HG03565 (cell line): ENCODE measurements around the gene CDH13.

Source experiments
- ATAC-seq: cut with Tn5 transposase; IDR thresholded peaks from one replicate; pipeline ENCODE4 v1.9.1; 2021; ENCODE audit warnings: mild to moderate bottlenecking, moderate library complexity; ENCODE audit not compliant: unreplicated experiment

CDH13 gene

DNA sequence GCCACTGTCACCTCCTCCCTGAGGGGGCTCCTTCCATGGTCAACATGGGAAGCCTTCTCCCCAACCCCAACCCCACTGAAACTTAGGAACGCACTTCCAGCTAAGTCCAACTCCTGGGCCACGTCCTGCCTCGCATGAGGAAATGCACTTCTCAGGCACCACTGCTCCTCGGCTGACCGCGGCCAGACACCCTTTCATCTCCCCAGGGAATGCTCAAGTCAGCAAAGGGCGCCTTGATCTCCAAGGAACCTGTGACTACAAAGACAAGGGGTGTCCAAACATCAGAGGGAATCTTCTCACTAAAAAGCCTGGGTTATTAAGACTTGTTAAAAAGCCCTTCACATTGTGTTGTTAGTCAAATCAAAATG, 1056.1 kb downstream of the CDH13 start:
- ATAC-seq = no peak

DNA sequence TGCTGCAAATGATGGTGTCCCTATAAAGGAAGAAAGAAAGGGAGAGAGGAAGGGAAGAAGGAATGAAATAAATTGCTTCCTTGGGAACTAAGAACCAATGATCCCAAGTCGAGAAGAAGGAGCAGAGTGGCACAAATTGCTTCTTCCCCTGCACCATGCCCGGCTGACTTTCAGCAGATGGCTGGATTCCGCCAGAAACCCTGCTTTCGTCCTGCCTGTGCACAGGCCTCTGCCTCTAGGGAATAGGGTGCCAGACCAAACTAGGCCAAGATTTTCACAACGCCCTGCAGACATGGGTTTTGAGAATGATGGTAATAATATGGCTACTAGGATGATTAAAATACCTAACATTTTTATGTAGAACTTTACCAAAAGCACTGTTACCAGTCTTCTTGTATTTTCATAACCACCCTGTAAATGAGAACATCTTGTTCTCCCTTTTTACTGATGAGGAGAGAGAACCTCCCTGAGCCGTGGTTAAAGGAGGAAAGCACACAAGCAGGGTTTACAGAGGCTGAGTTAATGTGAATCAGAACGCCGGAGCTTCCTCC, 1058.9 kb downstream of the CDH13 start:
- no peak for ATAC-seq

DNA sequence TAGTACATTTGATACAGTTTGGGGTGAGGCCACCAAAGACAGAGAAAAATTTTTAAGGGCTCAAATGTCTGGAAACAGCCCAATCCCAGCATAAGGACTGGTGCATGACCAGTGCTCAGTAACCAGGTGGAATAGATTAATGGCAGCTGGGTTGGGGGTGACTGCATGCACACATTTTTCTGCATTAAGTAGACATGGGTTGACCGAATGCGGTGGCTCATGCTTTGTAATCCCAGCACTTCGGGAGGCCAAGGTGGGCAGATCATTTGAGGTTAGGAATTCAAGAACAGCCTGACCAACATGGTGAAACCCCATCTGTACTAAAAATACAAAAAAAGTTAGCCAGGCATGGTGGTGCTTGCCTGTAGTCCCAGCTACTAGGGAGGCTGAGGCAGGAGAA, 1060.0 kb downstream of the CDH13 start:
- no peak for ATAC-seq

DNA sequence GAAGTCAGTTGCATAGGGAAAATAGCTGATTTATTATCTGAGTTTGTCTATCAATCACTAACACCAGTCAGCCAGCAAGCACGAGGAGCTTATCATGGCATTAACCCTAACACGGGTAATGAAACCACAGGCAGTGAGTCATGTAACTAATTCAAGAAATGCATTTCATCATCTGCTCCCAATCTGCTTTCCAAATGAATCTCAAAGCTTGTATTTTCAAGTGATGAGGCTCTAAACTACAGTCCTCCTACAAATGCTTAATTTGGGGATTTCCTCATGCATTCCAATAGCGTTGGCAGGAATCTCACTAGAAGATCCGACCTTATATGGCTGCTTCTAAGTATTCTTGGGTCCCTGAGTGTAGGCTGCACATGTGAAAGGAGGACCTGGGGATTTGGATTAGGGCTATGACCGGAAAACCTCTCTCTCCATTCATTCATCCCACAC, 1062.6 kb downstream of the CDH13 start:
- ATAC-seq = peak; percentile 69

DNA sequence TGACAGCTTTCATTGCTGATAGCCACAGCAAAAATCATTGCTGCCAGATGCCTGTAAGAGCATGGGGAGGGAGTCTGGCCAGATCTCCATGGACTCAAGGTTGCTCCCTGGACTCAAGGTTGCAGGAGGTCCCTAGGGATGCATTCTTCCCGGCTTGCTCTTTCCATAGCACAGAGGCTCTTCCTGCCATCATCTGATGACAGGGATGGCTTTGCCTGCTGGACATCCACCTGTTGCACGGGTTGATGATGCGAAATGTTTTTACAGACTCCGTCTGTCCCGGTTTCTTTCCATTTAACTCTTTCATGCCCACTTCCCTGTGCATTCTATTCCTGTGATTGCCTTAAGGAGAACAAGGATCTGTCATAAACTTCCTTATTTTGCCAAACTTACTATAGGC, 1065.5 kb downstream of the CDH13 start:
- ATAC-seq = no peak

DNA sequence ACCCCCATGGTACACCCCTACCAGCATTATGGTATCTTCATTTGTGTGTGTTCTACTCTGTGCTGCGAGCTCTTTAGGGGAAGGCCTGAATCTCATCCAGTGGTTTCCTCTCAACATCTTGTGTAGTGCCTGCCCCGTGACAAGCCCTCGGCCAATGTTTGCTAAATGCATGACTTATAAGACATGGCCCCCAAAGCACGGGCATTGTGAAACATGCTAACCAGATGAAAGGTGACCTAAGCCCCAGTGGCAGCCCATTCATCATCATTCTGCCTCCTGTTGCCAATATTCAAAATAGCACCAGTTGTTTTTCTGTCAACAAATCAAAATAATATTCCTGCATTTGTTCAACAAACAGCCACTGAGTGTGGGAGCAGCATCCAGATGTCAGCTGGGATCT, 1072.2 kb downstream of the CDH13 start:
- ATAC-seq = no peak

DNA sequence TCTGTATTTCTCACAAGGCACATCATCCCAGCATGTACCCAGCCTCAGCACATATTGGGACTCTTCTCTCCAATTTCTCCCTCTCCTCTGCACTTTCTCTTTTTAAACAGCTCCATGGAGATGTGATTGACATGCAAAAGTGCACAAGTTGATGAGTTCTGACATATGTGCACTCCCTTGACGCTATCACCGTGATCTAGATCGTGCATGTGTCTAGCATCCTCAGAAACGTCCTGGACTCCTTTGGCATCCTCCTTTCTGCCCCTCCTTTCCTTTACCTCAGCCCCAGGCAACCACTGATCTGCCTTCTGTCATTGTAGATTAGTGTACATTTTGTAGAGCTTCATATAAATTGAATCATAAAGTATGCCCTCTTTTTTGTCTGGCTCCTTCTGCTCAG, 1073.0 kb downstream of the CDH13 start:
- no peak for ATAC-seq

DNA sequence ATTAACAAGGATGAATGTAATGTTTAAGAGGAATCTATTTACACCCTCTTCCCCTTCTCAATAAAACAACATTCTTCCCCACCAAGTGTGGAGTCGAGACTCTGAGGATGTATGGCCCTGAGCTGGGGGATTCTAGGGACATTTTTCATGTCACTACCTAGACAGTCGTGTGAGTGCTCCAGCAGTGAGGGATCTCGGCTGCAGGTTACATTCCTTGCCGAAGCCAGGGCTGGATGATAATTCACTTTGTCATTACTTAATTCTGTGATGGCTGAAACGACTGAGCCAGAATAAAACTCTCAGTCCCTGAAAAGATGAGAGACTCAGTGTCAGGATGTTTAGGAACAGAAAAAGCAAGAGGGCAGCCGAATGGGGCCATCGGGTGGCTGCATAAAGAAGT, 1074.1 kb downstream of the CDH13 start:
- no peak for ATAC-seq

DNA sequence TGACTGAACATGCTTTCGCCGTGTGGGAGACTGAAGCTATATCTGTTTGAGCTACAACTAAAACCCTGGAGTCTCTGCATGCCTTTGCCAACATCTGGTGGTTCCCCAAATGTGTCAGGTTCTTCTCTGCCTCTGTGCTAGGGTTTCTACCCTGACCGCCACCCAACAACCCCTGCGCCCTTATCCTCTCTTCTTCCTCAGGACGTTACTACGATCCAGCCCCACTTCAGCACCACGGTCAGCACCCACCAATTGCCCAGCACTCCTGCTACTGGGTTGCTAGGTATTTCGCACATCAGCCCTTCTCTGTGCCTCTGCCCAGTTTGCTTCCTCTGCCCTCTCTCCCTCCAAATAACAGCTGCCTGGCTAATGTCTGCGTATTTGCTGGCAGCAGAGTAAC, 1074.7 kb downstream of the CDH13 start:
- no peak for ATAC-seq

DNA sequence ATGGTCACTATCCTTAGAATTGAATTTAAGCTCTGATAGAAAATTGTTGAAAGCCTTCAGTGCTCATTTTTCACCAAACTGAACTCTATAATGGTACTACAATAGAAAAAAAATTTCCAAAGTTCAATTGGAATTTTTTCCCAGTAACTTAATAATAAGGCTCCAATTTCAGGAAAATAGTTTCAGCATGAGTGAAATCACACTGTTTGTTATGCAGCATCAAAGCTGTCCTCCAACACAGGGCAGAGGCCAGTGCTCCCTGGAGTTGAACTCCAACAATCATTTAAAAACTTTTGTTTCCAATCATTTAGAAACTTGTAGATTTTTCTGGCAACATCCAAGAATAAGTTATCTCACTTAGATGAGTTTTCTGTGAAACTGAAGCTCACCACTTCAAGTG, 1077.9 kb downstream of the CDH13 start:
- no peak for ATAC-seq

DNA sequence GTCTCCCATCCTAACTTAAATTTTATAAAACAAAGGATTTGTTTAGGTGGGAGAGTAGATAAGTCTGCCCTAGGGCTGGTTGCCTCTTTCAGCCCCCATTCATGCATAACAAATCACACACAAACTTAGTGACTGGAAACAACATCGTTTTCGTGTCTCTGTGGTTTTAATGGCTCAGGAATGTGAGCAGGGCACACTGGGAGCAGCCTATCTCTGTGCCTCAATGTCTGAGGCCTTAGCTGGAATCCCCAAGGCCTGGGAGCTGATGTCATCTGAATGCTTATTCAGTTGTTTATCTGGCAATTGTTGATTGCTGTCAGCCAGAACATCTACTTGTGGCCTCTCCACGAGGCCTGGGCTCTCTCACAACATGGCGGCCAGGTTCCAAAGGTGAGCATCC, 1079.1 kb downstream of the CDH13 start:
- no peak for ATAC-seq

DNA sequence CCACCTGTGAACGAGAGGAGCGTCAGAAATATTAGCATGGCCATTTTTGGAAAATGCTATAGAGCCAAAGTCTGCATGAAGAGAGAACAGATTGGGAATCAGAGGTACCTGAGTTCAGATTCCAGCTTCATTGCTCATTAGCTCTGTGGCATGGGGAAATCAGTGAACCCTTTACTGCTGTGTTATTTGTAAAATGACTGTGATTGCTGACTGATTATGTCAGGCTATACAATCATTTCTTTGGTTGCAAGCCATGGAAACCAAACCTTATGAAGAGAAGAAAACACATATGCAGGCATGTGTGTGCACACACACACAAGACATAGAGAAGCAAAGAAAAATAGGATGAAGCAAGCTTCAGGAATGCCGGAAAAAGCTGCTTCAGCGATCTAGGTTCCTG, 1079.6 kb downstream of the CDH13 start:
- ATAC-seq = no peak

DNA sequence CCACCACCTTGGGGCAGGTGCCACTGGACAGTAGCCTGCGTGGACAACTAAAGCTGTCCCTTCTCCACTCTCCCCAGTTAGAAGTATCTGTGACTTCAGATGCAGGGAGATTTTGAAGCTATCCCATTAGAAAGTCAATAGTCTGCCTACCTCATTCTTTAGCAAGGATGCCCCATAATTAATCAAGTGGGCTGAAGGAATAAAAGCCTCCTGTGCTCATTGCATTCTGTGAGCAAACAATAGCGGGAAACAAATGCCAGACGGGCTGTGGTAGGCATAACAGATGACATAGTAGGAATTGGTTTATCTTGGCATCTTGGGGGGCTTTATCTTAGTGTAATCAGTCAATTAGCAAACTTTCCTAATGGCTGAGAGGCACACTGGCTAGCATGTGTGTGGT, 1084.3 kb downstream of the CDH13 start:
- no peak for ATAC-seq

DNA sequence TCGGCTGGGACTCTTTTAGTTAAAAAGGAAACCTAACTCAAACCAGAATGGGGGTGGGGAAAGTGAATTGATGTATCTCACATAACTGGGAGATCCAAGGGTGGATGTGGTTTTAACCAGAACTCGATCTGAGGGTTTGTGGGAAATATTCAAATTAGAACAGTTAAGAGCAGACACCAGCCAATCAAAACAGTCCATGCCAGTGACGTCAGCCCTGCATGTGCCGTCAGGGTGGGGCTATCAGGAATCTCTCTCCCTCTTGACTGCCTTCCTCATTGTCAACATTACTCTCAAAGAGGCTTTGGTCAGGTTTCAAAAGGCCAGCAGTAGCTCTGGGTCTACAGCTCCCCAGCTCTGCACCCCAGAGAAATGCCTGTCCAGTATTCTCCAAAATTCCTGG, 1086.8 kb downstream of the CDH13 start:
- no peak for ATAC-seq

DNA sequence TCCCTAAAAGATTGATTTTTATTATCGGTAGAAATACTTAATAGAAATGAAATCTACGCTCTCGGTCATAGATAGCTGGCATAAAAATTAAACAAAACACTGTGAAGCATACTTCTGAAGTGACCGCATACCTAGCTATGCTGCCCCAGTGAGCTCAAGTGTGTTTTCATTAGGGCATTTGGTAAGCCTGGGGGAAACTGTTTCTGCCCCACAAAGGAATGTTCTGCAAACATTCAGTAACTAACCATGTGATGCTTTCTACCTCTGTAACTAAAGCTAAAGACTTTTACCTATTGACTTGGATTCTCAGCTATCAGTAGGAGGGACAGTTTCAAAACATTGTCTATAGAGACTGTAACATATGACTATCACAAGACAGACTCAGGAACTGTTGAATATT, 1087.5 kb downstream of the CDH13 start:
- no peak for ATAC-seq

DNA sequence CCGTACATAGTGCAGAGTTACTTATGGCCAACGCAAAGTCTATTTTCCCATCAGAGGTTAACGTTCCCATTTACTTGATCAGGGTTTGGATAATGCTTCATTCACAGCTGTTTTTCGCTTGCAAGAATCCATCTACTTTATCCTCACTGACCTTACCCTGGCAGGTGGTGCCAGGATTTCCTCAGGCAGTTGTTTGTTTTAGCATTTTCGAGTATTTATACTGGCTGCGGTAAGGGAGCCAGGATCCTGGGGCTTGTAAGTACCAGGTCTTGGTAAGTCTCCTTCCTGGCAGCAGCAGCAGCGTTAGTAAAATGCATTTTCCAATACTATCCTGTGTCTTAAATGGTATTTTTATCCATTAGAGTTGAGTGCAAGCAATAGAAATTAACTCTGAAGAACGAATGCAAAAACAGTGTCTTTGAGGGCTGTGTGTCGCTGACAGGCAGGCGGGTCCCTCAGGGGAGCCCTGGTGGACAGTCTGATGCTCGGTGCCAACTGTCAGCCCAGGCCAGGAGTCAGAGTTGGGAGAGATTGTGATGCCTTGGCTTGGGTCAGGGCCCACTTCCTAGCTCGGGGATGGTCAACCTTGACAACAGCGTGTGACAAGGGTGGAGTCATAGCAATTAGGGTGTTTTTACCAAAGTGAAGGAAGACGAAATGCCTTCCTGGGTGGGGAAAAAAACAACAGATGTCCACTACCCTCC, 1088.6 kb downstream of the CDH13 start:
- ATAC-seq = no peak

DNA sequence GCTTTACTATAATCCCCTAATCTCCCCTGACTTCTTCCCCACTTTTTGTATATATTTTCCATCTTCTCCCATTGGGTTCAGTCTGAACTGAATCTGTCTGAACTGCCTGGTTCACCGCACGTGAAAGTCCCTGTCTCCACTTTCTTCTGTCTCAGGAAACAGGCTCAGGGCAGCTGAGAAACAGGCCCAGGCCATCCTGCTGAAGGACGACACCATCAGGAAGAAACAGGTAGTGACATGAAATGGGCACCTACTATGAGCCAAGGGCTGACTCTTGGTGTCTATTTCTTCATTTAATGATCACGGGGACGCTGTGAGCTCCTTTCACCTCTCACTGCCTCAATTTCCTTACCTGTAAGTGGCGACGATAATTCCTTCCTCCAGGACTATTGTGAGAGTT, 1090.5 kb downstream of the CDH13 start:
- no peak for ATAC-seq

DNA sequence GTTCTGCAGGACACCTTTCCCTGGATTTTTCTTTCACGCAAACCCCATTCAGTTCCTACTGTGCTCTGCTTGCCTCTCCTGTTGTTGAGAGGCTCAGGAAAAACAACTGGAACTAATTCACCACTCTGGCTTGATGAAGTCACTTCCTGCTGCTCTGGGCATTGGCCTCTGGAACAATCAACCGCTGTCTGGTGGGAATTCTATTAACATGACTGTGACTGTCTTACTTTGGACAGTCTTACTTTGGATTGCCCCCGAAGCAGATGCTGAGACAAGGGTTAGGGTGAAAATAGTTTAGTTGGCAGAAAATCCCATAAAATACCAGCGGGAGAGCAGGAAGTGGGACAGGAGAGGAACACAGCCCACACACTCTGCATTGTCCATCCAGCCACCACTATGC, 1091.0 kb downstream of the CDH13 start:
- ATAC-seq = no peak

DNA sequence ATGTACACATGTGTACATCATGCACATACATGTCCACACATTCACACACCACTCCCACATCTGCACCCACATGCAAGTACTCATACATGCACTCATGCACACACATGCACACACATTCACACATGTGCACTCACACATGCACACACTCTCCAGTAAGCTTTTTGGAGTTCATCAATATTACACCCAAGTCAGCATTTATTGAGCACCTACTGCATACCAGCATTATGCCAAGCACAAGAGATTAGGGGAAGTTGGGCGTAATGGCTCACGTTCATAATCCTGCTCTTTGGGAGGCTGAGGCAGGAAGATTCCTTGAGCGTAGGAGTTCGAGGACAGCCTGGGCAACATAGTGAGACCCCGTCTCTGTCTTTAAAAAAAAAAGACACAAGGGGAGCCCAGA, 1093.4 kb downstream of the CDH13 start:
- ATAC-seq = no peak

DNA sequence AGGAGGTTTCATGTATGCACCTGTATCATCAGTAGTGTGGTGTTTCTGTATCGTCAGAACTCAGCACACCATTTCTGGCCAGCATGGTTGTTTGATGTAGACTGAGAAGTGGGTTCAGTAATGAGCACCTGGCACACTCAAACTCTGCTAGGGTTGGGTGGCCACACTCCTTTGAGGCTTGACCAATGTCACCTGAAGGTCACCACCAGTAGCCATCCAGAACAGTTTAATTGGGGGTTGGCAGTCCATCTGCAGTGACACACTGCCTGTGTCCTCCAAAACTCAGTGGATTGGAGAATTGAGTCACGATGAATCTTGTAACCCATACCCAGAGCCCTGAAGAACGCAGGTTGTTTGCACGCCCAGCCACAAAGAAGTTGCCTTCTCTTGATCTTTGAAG, 1094.2 kb downstream of the CDH13 start:
- no peak for ATAC-seq

DNA sequence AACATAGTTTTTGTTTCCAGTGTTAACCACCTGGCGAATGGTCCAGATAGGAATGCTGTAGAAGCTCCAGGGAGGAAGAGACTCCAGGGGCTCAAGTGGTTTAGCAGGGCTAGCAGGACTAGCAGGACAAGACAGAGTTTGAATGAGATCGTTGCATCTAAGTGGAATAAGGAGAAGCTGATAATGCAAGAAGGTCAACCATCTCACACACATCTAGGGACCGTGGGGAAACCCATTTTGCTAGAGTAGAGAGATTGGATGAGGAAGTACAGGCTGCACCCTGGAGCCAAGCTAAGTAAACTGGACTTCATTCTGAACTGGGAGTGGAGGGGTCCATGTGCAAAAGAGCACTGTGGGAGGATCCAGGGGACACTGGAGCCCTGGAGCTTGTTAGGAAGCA, 1094.9 kb downstream of the CDH13 start:
- no peak for ATAC-seq

DNA sequence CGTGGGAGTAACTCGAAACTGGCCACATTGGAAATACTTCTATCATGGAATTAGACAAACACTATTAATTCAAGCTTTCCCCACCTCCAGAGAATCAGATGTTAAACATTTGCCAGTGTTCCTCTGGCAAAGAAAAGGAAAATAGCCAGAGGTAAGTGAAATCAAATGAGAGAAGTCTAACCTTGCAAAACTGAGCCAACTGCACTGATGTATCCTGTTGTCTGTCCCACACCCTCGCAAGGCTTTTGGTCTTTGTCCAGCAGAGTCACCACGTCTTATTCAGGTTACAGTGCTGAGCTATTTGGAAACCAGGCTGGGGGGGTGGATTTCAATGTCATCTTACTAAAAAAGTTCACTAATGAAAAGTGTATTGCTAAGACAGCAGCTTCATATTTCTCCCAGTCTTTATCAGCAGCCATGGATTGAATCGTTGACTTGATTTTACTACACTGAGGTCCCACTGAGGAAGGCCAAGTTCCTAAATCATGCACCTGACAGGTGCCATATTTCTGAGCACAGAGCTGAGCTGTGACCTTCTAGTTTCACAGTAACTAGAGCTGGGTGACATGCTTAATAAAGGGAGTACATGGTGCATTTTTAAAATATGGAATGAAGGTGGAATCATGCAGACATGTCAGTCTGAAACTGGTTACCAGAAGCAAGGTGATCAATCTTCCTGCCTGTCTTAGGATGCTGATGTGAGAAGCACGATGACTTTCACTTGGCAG, 1095.9 kb downstream of the CDH13 start:
- ATAC-seq = no peak

DNA sequence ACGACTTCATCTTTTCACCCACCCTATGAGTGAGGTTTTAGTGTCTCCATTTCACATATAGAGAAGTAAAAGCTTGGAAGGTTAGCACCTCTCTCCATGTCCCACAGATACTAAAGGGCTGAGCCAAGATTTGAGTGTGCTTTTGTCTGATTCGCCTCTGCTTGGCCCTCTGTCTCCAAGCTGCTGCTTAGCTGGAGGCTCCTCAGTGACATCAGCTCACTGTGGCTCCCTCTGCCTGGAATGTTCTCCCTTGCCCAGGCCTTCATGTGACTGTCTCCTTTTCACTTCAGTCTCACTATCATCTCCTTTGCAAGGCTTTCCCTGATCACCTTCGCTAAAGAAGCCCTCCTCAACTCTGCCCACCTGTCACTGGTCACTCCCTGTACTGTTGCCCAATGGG, 1096.5 kb downstream of the CDH13 start:
- no peak for ATAC-seq
